Measurements from ENCODE around the gene BACE2.
"Not testable (repeated sequence)": the region's sequence is repeated elsewhere in the genome, so short reads cannot be mapped to it uniquely, and the experiment has no call there.

DNA sequence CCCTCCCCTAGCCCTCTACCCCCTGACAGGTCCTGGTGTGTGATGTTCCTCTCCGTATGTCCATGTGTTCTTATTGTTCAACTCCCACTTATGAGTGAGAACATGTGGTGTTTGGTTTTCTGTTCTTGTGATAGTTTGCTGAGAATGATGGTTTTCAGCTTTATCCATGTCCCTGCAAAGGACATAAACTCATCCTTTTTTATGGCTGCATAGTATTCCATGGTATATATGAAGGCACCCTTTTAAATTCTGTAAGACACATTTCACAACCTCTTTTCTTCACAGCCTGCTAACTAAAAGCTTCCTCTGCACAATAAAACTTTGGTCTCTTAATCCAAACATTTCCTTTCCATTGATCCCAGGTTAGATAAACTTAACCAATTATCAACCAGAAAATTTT is 88.3 kb downstream of the BACE2 start:
- TF ChIP-seq, protein P1, sequence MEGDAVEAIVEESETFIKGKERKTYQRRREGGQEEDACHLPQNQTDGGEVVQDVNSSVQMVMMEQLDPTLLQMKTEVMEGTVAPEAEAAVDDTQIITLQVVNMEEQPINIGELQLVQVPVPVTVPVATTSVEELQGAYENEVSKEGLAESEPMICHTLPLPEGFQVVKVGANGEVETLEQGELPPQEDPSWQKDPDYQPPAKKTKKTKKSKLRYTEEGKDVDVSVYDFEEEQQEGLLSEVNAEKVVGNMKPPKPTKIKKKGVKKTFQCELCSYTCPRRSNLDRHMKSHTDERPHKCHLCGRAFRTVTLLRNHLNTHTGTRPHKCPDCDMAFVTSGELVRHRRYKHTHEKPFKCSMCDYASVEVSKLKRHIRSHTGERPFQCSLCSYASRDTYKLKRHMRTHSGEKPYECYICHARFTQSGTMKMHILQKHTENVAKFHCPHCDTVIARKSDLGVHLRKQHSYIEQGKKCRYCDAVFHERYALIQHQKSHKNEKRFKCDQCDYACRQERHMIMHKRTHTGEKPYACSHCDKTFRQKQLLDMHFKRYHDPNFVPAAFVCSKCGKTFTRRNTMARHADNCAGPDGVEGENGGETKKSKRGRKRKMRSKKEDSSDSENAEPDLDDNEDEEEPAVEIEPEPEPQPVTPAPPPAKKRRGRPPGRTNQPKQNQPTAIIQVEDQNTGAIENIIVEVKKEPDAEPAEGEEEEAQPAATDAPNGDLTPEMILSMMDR (IDR thresholded peaks at IDR 0.05; ENCODE audit: insufficient read depth, low read depth, low read length), result not testable (repeated sequence)
- TF ChIP-seq EZH2 (IDR thresholded peaks at IDR 0.05; ENCODE audit: insufficient read depth, low read length), result not testable (repeated sequence)
